GM12892 (cell line): ENCODE results near the gene BSCL2.

Experiments
- POLR2A ChIP-seq: IDR thresholded peaks from 2 replicates; pipeline ENCODE4 v1.6.1; 2011; ENCODE audit warnings: low read depth, low read length, control low read depth
- POLR2AphosphoS5 ChIP-seq: IDR thresholded peaks from 2 replicates; pipeline ENCODE4 v1.6.1; 2011; ENCODE audit warnings: low read depth, low read length, control low read depth

GRCh38 chr11:62713343-62713742 is 6.1 kb upstream of the BSCL2 start:
- no peak for TF ChIP-seq POLR2A
- TF ChIP-seq POLR2AphosphoS5 = no peak
